Thyroid gland (tissue), 4 donors: ENCODE results near the gene PITPNC1. TPM values are rescaled to one million over a fixed set of nuclear protein-coding genes. Genes with fewer than 3 reads are reported as not detected.
"Not testable (repeated sequence)": the region's sequence is repeated elsewhere in the genome, so short reads cannot be mapped to it uniquely, and the experiment has no call there.

Experiments
- DNase-seq, 2 donors: peaks; one replicate each; pipeline ENCODE4 v3.0.0-alpha.2; 2019
- H3K27ac ChIP-seq, 3 donors: fragments of 200-600 bp; sonication (generic); 1 replicate in 2 of 3; 2 replicates in 1 of 3; pipeline ENCODE4 v1.5.1; 2016 to 2019; ENCODE audit warnings: mild to moderate bottlenecking in 1 of 3, moderate library complexity in 1 of 3
- H3K27me3 ChIP-seq: fragments of 200-600 bp; sonication (generic); one replicate; pipeline ENCODE4 v1.5.1; 2019
- H3K36me3 ChIP-seq, 2 donors: fragments of 200-600 bp; sonication (generic); one replicate each; pipeline ENCODE4 v1.5.1; 2016 to 2019
- H3K4me1 ChIP-seq, 2 donors: fragments of 200-600 bp; sonication (generic); one replicate each; pipeline ENCODE4 v1.5.1; 2017 to 2019
- H3K4me3 ChIP-seq, 3 donors: fragments of 200-600 bp; sonication (generic); replicated peaks in 1 of 3; 1 replicate in 2 of 3; 2 replicates in 1 of 3; pipeline ENCODE4 v1.5.1; 2016; ENCODE audit warnings: mild to moderate bottlenecking in 1 of 3
- H3K9me3 ChIP-seq: fragments of 200-600 bp; sonication (generic); one replicate; pipeline ENCODE4 v1.5.1; 2017
- POLR2A ChIP-seq, 2 donors: fragments of 450-650 bp; IDR thresholded peaks; one replicate each; pipeline ENCODE4 v1.6.1; 2017; ENCODE audit warnings: antibody characterized with exemption in 2 of 2, mild to moderate bottlenecking in 2 of 2, moderate library complexity in 1 of 2
- WGBS, 2 donors: methylation state at CpG; one replicate each; pipeline ENCODE4 v1.1.5; 2017; 5-methylcytosine and 5-hydroxymethylcytosine counted together
- intact Hi-C: fragments of 100-400 bp; cut with DNase I; formaldehyde crosslinking; loops from one replicate; pipeline ENCODE4 v1.15.1; 2023
- total RNA-seq, 4 donors: library from RNA; depleted of rRNA; stranded (reverse); fragments of >200 nt; gene quantifications; one replicate each; pipeline ENCODE4 v1.2.3, GENCODE V29; 2016
- TF ChIP-seq, protein P1 (sequence below), 6 experiments: fragments of 200-600 bp in 3 of 6; fragments of 450-650 bp in 3 of 6; sonication (generic) in 3 of 6; IDR thresholded peaks; one replicate each; pipeline ENCODE4 v1.5.1; 2016 to 2019; ENCODE audit warnings: antibody characterized with exemption in 6 of 6, mild to moderate bottlenecking in 2 of 6, inconsistent platforms in 1 of 6, moderate library complexity in 1 of 6

Gene PITPNC1
- total RNA-seq, 4 donors from 2014 or later: 3.6 to 14.2 (median 7.3) TPM

DNA sequence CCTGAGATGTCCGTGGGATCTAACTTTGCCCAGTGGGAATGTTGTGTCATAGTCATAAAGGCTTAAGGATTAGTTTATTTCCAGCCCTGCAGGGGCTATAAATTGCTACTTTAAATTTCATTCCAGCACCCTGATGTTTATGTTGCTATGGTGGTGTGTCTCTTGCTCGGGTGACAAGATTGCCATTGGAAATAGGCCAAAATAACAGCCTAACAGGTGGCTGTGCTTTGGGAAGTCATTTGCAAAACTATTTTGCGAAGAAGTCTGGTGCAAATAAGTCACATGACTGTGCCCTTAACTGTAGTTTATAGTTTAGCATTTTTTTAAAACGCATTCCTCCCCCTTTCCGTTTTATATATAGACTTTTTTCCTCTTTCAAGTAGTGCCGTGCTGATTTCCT lies 23.1 kb downstream of the PITPNC1 start:
- intact Hi-C loops: no loop called here
- DNase-seq: no peak
- Histone ChIP-seq H3K27ac (no peak overlapping the region), H3K9me3 (no peaks in the 10 kb centered on the region), H3K4me1 (peaks cover 0 to 9% of the 10 kb centered on the region in 2 donors), H3K4me3 (no peak overlapping the region), H3K27me3 (no peaks in the 10 kb centered on the region), H3K36me3 (no peaks in the 10 kb centered on the region)
- 36 to 41% methylated on average over 6 of the region's 6 CpGs for WGBS, 2 donors
- TF ChIP-seq POLR2A (IDR thresholded peaks at IDR 0.05): no peak
- TF ChIP-seq, protein P1, sequence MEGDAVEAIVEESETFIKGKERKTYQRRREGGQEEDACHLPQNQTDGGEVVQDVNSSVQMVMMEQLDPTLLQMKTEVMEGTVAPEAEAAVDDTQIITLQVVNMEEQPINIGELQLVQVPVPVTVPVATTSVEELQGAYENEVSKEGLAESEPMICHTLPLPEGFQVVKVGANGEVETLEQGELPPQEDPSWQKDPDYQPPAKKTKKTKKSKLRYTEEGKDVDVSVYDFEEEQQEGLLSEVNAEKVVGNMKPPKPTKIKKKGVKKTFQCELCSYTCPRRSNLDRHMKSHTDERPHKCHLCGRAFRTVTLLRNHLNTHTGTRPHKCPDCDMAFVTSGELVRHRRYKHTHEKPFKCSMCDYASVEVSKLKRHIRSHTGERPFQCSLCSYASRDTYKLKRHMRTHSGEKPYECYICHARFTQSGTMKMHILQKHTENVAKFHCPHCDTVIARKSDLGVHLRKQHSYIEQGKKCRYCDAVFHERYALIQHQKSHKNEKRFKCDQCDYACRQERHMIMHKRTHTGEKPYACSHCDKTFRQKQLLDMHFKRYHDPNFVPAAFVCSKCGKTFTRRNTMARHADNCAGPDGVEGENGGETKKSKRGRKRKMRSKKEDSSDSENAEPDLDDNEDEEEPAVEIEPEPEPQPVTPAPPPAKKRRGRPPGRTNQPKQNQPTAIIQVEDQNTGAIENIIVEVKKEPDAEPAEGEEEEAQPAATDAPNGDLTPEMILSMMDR (IDR thresholded peaks at IDR 0.05): no peak

DNA sequence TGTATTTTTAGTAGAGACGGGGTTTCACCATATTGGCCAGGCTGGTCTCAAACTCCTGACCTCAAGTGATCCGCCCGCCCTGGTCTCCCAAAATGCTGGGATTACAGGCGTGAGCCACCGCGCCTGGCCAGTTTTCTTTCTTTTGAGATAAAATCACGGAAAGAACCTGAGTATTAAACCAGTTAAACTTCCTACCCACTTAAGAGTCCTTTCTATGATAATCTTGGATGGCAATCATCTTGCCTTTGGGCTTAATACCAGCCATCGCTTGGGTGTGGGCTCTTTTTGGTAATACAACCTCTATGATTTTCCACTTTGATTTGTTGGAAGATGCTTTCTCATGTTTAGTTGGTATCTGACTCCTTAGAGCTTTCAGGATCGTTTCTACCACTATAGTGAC lies 24.0 kb downstream of the PITPNC1 start:
- intact Hi-C loops: no loop called here
- no peak for DNase-seq
- Histone ChIP-seq H3K9me3 (no peaks in the 10 kb centered on the region), H3K27ac (no peak overlapping the region), H3K27me3 (no peaks in the 10 kb centered on the region), H3K4me3 (no peak overlapping the region), H3K4me1 (peaks cover 0 to 9% of the 10 kb centered on the region in 2 donors), H3K36me3 (no peaks in the 10 kb centered on the region)
- 90 to 95% methylated on average over 9 of the region's 9 CpGs for WGBS, 2 donors
- no peak for TF ChIP-seq POLR2A (IDR thresholded peaks at IDR 0.05)
- TF ChIP-seq, protein P1 (IDR thresholded peaks at IDR 0.05): no peak

DNA sequence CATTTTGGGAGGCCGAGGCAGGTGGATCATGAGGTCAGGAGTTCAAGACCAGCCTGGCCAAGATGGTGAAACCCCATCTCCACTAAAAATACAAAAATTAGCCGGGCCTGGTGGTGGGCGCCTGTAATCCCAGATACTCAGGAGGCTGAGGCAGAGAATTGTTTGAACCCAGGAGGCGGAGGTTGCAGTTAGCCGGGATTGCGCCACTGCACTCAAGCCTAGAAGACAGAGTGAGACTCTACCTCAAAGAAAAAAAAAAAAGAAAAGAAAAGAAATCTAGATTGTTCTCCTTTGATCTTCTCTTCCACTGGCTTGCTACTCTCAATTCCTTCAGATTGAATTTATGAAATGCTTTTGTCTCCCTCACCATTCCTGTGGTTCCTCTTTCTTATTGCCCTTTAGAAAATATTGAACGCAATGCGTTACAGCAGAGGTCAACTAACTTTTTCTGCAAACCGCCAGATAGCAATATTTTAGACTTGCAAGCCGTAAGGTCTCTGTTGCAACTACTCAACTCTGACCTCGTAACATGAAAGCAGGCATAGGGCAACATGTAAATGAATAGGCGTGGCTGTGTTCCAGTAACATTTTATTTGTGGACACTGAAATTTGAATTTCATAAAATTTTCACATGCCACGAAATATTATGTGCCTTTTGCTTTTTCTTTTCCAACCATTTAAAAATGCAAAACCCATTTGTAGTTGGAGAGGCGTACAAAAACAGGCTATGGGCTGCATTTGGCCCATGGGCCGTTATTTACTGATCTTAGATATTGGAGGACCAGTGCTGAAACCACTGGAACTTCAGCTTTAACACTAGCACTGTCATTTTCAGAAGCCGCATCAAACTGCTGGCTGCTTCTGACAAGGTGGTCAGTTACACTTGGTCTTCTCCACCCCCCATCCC lies 24.8 kb downstream of the PITPNC1 start:
- 90 to 94% methylated on average over 16 of the region's 16 CpGs for WGBS, 2 donors
- Histone ChIP-seq H3K36me3 (no peaks in the 10 kb centered on the region), H3K27me3 (no peaks in the 10 kb centered on the region), H3K27ac (no peak overlapping the region), H3K4me1 (peaks cover 0 to 9% of the 10 kb centered on the region in 2 donors), H3K4me3 (no peak overlapping the region), H3K9me3 (no peaks in the 10 kb centered on the region)
- intact Hi-C loops: no loop called here
- no peak for DNase-seq
- TF ChIP-seq POLR2A (IDR thresholded peaks at IDR 0.05): no peak
- TF ChIP-seq, protein P1 (IDR thresholded peaks at IDR 0.05): no peak

DNA sequence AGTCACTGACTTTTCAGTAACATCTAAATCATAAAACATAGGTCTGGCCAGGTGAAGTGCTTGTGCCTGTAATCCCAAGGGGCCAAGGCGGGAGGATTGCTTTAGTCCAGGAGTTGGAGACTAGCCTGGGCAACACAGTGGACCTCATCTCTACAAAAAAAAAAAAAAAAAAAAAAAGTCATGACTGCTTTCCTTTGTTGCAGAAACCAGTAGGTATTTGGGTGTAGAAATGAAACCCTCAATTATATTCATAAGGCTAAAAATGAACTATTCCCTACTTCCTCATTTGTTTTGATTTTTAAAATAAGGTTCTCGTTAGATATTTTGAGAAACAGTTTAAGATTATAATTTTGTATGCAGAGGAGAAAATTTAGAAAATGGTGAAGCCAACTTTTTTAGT lies 26.0 kb downstream of the PITPNC1 start:
- H3K27ac ChIP-seq: no peak overlapping the region
- no peaks in the 10 kb centered on the region for H3K27me3 ChIP-seq
- H3K4me3 ChIP-seq: no peak overlapping the region
- H3K9me3 ChIP-seq: no peaks in the 10 kb centered on the region
- no peak for DNase-seq
- 96 to 97% methylated on average over 2 of the region's 2 CpGs for WGBS, 2 donors
- intact Hi-C loops: no loop called here
- no peaks in the 10 kb centered on the region for H3K36me3 ChIP-seq
- peaks cover 0 to 9% of the 10 kb centered on the region in 2 donors for H3K4me1 ChIP-seq
- no peak for TF ChIP-seq POLR2A (IDR thresholded peaks at IDR 0.05)
- TF ChIP-seq, protein P1 (IDR thresholded peaks at IDR 0.05): no peak

DNA sequence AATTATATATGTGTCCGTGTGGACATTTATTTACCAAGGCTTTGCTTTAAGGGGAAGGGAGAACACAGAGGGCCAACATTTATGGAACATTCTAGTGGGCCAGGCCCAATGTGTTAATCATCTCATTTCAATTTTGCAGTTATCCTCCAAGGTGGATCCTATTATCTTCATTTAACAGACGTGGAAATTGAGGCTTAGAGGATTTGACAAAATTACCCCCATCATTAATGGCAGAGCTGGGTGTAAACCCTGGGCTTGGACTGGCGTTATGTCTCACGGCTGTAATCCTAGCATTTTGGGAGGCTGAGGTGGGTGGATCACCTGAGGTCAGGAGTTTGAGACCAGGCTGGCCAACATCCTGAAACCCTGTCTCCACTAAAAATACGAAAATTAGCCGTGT lies 26.4 kb downstream of the PITPNC1 start:
- H3K9me3 ChIP-seq: no peaks in the 10 kb centered on the region
- H3K4me1 ChIP-seq: peaks cover 0 to 9% of the 10 kb centered on the region in 2 donors
- H3K27ac ChIP-seq: no peak overlapping the region
- intact Hi-C loops: no loop called here
- TF ChIP-seq, protein P1 (IDR thresholded peaks at IDR 0.05): no peak
- TF ChIP-seq POLR2A (IDR thresholded peaks at IDR 0.05): no peak
- no peak overlapping the region for H3K4me3 ChIP-seq
- no peaks in the 10 kb centered on the region for H3K36me3 ChIP-seq
- WGBS, 2 donors: 84 to 94% methylated on average over 6 of the region's 6 CpGs
- no peaks in the 10 kb centered on the region for H3K27me3 ChIP-seq
- no peak for DNase-seq

DNA sequence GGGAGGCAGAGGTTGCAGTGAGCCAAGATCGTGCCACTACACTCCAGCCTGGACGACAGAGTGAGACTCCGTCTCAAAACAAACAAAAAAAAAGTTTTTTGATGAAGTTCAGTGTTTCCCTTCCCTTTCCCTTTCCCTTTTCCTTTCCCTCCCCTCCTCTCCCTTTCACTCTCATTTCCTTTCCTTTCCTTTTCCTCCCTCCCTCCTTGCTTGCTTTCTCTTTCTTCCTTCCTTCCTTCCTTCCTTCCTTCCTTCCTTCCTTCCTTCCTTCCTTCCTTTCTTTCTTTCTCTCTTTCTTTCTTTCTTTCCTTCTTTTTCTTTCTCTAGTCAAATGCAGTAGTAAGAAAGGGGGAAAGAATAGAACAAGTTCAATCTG lies 31.4 kb downstream of the PITPNC1 start:
- H3K36me3 ChIP-seq, H3K4me1 ChIP-seq, H3K4me3 ChIP-seq, H3K9me3 ChIP-seq, intact Hi-C loops, H3K27ac ChIP-seq, DNase-seq, H3K27me3 ChIP-seq: not testable (repeated sequence)
- WGBS, 2 donors: 50 to 86% methylated on average over 3 of the region's 3 CpGs
